GM12878 (cell line): ENCODE results near the gene LIMCH1. TPM values are rescaled to one million over a fixed set of nuclear protein-coding genes. Genes with fewer than 3 reads are reported as not detected.

ENCODE experiments used
- ATAC-seq: fragments of 200-7000 bp; cut with Tn5 transposase; 3 replicates; pipeline ENCODE4 v1.9.1; 2020; ENCODE audit warnings: mild to moderate bottlenecking, moderate library complexity
- BruUV-seq: library from RNA; stranded (reverse); fragments of 400-500 nt; replicated peaks from 2 replicates; lab custom pipeline; 2021; lab: Mats Ljungman, UMichigan
- CTCF ChIA-PET: fragments of 300-600 bp; sonication (Branson Sonifier 250); formaldehyde crosslinking; extraction: SDS; loops from one replicate; lab custom pipeline; 2021; ENCODE audit warnings: inconsistent platforms; lab: Yijun Ruan, JAX
- POLR2A ChIA-PET: fragments of 350-600 bp; formaldehyde crosslinking; extraction: SDS; loops from one replicate; lab custom pipeline; 2021; ENCODE audit warnings: inconsistent platforms; lab: Charles Lee
- RAD21 ChIA-PET: fragments of 300-600 bp; sonication (Branson Sonifier 250); formaldehyde crosslinking; loops from one replicate; lab custom pipeline; 2023; ENCODE audit warnings: antibody characterized with exemption; ENCODE audit not compliant: unreplicated experiment; lab: Charles Lee
- SMC1A ChIA-PET: fragments of 300-600 bp; sonication (Branson Sonifier 250); formaldehyde crosslinking; loops from one replicate; lab custom pipeline; 2023; ENCODE audit not compliant: unreplicated experiment, uncharacterized antibody; lab: Charles Lee
- DNase-seq: peaks from one replicate; pipeline ENCODE4 v3.0.0-alpha.2; 2011; ENCODE audit warnings: low read depth, low spot score
- FAIRE-seq: peaks from 3 replicates; lab custom pipeline; 2011; peaks lifted over from hg19 to GRCh38; lab: Jason Lieb, UNC
- H2AFZ ChIP-seq: 2 replicates; pipeline ENCODE4 v1.6.0; 2011; ENCODE audit warnings: low read depth, low read length, control low read depth; ENCODE audit not compliant: control insufficient read depth
- H3K27ac ChIP-seq: 2 replicates; pipeline ENCODE4 v1.5.1; 2011; ENCODE audit warnings: control low read depth; ENCODE audit not compliant: control insufficient read depth, insufficient read depth
- H3K27me3 ChIP-seq, 2 experiments: replicated peaks in 1 of 2; 2 replicates each; pipeline versions ENCODE4 v1.6.0 to v1.6.1; 2011; ENCODE audit warnings: low read length in 1 of 2; ENCODE audit not compliant: control insufficient read depth in 2 of 2, insufficient read depth in 2 of 2
- H3K36me3 ChIP-seq, 2 experiments: 2 replicates each; pipeline ENCODE4 v1.5.1; 2011; ENCODE audit warnings: low read length in 1 of 2; ENCODE audit not compliant: control insufficient read depth in 2 of 2, insufficient read depth in 2 of 2
- H3K4me1 ChIP-seq: 2 replicates; pipeline ENCODE4 v1.6.1; 2011; ENCODE audit warnings: mild to moderate bottlenecking, low read length, moderate library complexity, mixed read lengths; ENCODE audit not compliant: control insufficient read depth, insufficient read depth
- H3K4me2 ChIP-seq: 2 replicates; pipeline ENCODE4 v1.6.0; 2011; ENCODE audit warnings: control low read depth; ENCODE audit not compliant: control insufficient read depth, insufficient read depth
- H3K4me3 ChIP-seq: fragments of 200-600 bp; sonication (generic); 2 replicates; pipeline ENCODE4 v1.5.1; 2016
- H3K79me2 ChIP-seq: 2 replicates; pipeline ENCODE4 v1.6.0; 2011; ENCODE audit warnings: low read length; ENCODE audit not compliant: control insufficient read depth, insufficient read depth
- H3K9ac ChIP-seq: 2 replicates; pipeline ENCODE4 v1.8.0; 2011; ENCODE audit warnings: low read length, control low read depth, mixed read lengths; ENCODE audit not compliant: control insufficient read depth, insufficient read depth
- H3K9me3 ChIP-seq: replicated peaks from 3 replicates; pipeline ENCODE4 v1.5.1; 2011; ENCODE audit warnings: mild to moderate bottlenecking, low read length; ENCODE audit not compliant: control insufficient read depth, insufficient read depth
- H4K20me1 ChIP-seq: 2 replicates; pipeline ENCODE4 v1.6.0; 2011; ENCODE audit not compliant: control insufficient read depth, insufficient read depth
- ATF7 ChIP-seq: fragments of 450-650 bp; IDR thresholded peaks from 2 replicates; pipeline ENCODE4 v1.6.1; 2016; ENCODE audit warnings: low read depth, mild to moderate bottlenecking
- CTCF ChIP-seq, 3 experiments: IDR thresholded peaks in 2 of 3; conservative IDR thresholded peaks in 1 of 3; 2 replicates each; pipeline ENCODE4 v1.5.1; 2011; ENCODE audit warnings: low read depth in 3 of 3, low read length in 3 of 3, mild to moderate bottlenecking in 3 of 3, control low read depth in 2 of 3, moderate library complexity in 2 of 3, inconsistent platforms in 1 of 3, mixed read lengths in 1 of 3; ENCODE audit not compliant: control insufficient read depth in 2 of 3, insufficient read depth in 1 of 3; ENCODE audit errors: extremely low read depth in 1 of 3
- KLF5 ChIP-seq: fragments of 450-650 bp; IDR thresholded peaks from 2 replicates; pipeline ENCODE4 v1.6.1; 2014; ENCODE audit warnings: mild to moderate bottlenecking; ENCODE audit not compliant: partially characterized antibody
- RAD21 ChIP-seq: IDR thresholded peaks from 2 replicates; pipeline ENCODE4 v1.6.1; 2011; ENCODE audit warnings: mild to moderate bottlenecking, low read depth, low read length, moderate library complexity; ENCODE audit not compliant: insufficient read depth
- SMC3 ChIP-seq: IDR thresholded peaks from 2 replicates; pipeline ENCODE4 v1.6.1; 2011; ENCODE audit warnings: low read length, improper control_type of control experiment, borderline replicate concordance
- WGBS: methylation state at CpG from one replicate; pipeline ENCODE4 v1.1.6; 2016; ENCODE audit warnings: low lambda C conversion rate; ENCODE audit not compliant: insufficient replicate concordance, insufficient coverage; ENCODE audit errors: missing lambda C conversion rate; 5-methylcytosine and 5-hydroxymethylcytosine counted together
- in situ Hi-C: fragments of 300-500 bp; cut with MboI; formaldehyde crosslinking; loops from 9 replicates; pipeline ENCODE4 v1.14.3; 2018; ENCODE audit warnings: mixed read lengths
- intact Hi-C: fragments of 100-400 bp; cut with micrococcal nuclease; formaldehyde crosslinking; loops from one replicate; pipeline ENCODE4 v1.14.2; 2022; ENCODE audit not compliant: unreplicated experiment
- polyA plus RNA-seq, 11 experiments: library from polyadenylated mRNA; depleted of rRNA in 4 of 11; unstranded in 6 of 11; stranded (reverse) in 5 of 11; fragments of >200 nt; fragmentation: Nextera tagmentation in 4 of 11; fragmentation: Illumina TruSeq in 1 of 11; extraction: Ambion mirVana in 4 of 11; extraction: Trizol in 1 of 11; gene quantifications; 1 replicate in 1 of 11; 2 replicates in 10 of 11; pipeline versions ENCODE4 v1.2.1 to v1.2.3, GENCODE V29; 2011 to 2016; ENCODE audit warnings: inconsistent platforms in 2 of 11, missing spikeins in 2 of 11, low read depth in 1 of 11
- total RNA-seq, 4 experiments: library from RNA; depleted of rRNA in 3 of 4; stranded (reverse); fragments of >200 nt in 3 of 4; fragmentation: Illumina TruSeq in 1 of 4; extraction: Trizol in 1 of 4; gene quantifications; 2 replicates each; pipeline versions ENCODE4 v1.2.1 to v1.2.3, GENCODE V29; 2013 to 2021

The LIMCH1 gene
- total and polyA plus RNA-seq, 10 of the 15 experiments (the other 5 are each of a cell fraction or from before 2014, with no cell fraction given): 0.07 to 0.15 TPM; not detected in 8

- ChIA-PET CTCF (interaction anchor here (0.8 to 4.6 kb wide), 9 partner anchors 8 to 413 kb away, joined by 3 to 85 read pairs (median 6); no protein-coding TSS in a partner anchor), SMC1A (interaction anchor here (1.0 to 3.0 kb wide), 3 partner anchors 166 to 197 kb away, joined by 4 to 22 read pairs (median 5); no protein-coding TSS in a partner anchor), RAD21 (no interaction called here), POLR2A (interaction anchor here (0.6 kb wide), 1 partner anchor 325 kb away, joined by 3 read pairs; no protein-coding TSS in a partner anchor)
- Histone ChIP-seq H3K4me2 (no peak overlapping the region), H3K79me2 (no peaks in the 10 kb centered on the region), H3K36me3 (no peaks in the 10 kb centered on the region), H2AFZ (no peak overlapping the region), H3K27me3 (no peaks in the 10 kb centered on the region), H3K9ac (no peak overlapping the region), H4K20me1 (no peaks in the 10 kb centered on the region)
- intact Hi-C loops: loop anchor here (1.0 to 5.0 kb wide), 4 partner anchors 59 to 589 kb away; no protein-coding TSS in a partner anchor
- DNase-seq: no peak
- no peak for FAIRE-seq
- BruUV-seq: no TSS peak
- peak; percentile 63; the same call in 2 of the 3 replicates for ATAC-seq
- no peak for TF ChIP-seq ATF7
- TF ChIP-seq RAD21: peak; percentile 65
- TF ChIP-seq KLF5: no peak
- TF ChIP-seq SMC3: peak; percentile 33; the same call in 1 of the 2 replicates
- peak; percentile 34 to 51 (median 46); a peak in 5 of 6 replicates for TF ChIP-seq CTCF (IDR thresholded peaks at IDR 0.05 in 2 of 3, conservative IDR thresholded peaks at IDR 0.05 in 1 of 3; ENCODE audit: control insufficient read depth in 2 of 3, extremely low read depth in 1 of 3, insufficient read depth in 1 of 3, low read depth in 3 of 3, low read length in 3 of 3)
- TF ChIP-seq, all 136 proteins: peak for 3
- in situ Hi-C loops: loop anchor here (5.0 kb wide), 1 partner anchor 194 kb away; no protein-coding TSS in a partner anchor
- no peak overlapping the region for H3K4me3 ChIP-seq
- no peaks in the 10 kb centered on the region for H3K4me1 ChIP-seq
- WGBS: 0% methylated on average over 2 of the region's 2 CpGs
- no peaks in the 10 kb centered on the region for H3K9me3 ChIP-seq
- H3K27ac ChIP-seq: no peak overlapping the region
Measured at GRCh38 chr4:41693629-41694028, 155.7 kb downstream of the LIMCH1 start.
